Fibroblast of gingiva (primary cell): ENCODE results near the gene SLC4A4.

Experiments used
- DNase-seq: peaks from one replicate; pipeline ENCODE4 v3.0.0-alpha.2; 2011; ENCODE audit warnings: low read depth

Gene SLC4A4

GRCh38 chr4:71607109-71607508 lies 268.3 kb downstream of the SLC4A4 start:
- DNase-seq: no peak

- DNase-seq: no peak
These were observed 269.2 kb downstream of the SLC4A4 start for GRCh38 chr4:71607780-71608677.

- DNase-seq: no peak
These were observed 269.9 kb downstream of the SLC4A4 start for GRCh38 chr4:71608678-71609071.

- no peak for DNase-seq
These were observed 270.3 kb downstream of the SLC4A4 start for GRCh38 chr4:71609167-71609566.

- no peak for DNase-seq
These were observed 270.8 kb downstream of the SLC4A4 start for GRCh38 chr4:71609651-71610050.

- no peak for DNase-seq
These were observed 275.8 kb downstream of the SLC4A4 start for GRCh38 chr4:71614621-71615020.

- DNase-seq: no peak
These were observed 277.5 kb downstream of the SLC4A4 start for GRCh38 chr4:71616168-71616811.
